ENCODE data around the gene MLLT6.

MLLT6 gene

GRCh38 chr17:38687286-38687685 lies 17.8 kb upstream of the MLLT6 start:
- ChIA-PET POLR2A (no interaction called here), CTCF (interaction anchor here (0.6 to 3.4 kb wide), 7 partner anchors 10 to 54 kb away, joined by 3 to 15 read pairs (median 6); partner anchors contain the start of genes EPOP and MLLT6)
- H3K4me3 ChIP-seq (ENCODE audit: low read depth, low read length), result no peak overlapping the region
- DNase-seq (ENCODE audit: low read depth, low spot score), result no peak
- TF ChIP-seq CTCF (IDR thresholded peaks at IDR 0.05; ENCODE audit: insufficient read depth, low read length, missing control alignments), result no peak

- CTCF ChIA-PET, result interaction anchor here (1.4 to 3.4 kb wide), 3 partner anchors 12 to 23 kb away, joined by 4 to 10 read pairs (median 10); no protein-coding TSS in a partner anchor
- POLR2A ChIA-PET, result no interaction called here
- TF ChIP-seq CTCF (IDR thresholded peaks at IDR 0.05; ENCODE audit: insufficient read depth, low read length, missing control alignments), result no peak
- no peak for DNase-seq (ENCODE audit: low read depth, low spot score)
- no peak overlapping the region for H3K4me3 ChIP-seq (ENCODE audit: low read depth, low read length)
Measured at GRCh38 chr17:38690386-38690785, 14.7 kb upstream of the MLLT6 start.

- CTCF ChIA-PET, result interaction anchor here (1.0 to 1.7 kb wide), 4 partner anchors 13 to 109 kb away, joined by 3 to 10 read pairs (median 4); no protein-coding TSS in a partner anchor
- TF ChIP-seq CTCF (IDR thresholded peaks at IDR 0.05; ENCODE audit: insufficient read depth, low read length, missing control alignments), result no peak
- H3K4me3 ChIP-seq (ENCODE audit: low read depth, low read length), result no peak overlapping the region
- no peak for DNase-seq (ENCODE audit: low read depth, low spot score)
- POLR2A ChIA-PET, result no interaction called here
Measured at GRCh38 chr17:38691154-38691553, 13.9 kb upstream of the MLLT6 start.

GRCh38 chr17:38693700-38694329 lies 11.3 kb upstream of the MLLT6 start:
- no peak overlapping the region for H3K4me3 ChIP-seq (ENCODE audit: low read depth, low read length)
- no peak for TF ChIP-seq CTCF (IDR thresholded peaks at IDR 0.05; ENCODE audit: insufficient read depth, low read length, missing control alignments)
- ChIA-PET POLR2A (no interaction called here), CTCF (interaction anchor here (1.2 to 1.5 kb wide), 2 partner anchors 8 to 26 kb away, joined by 3 to 4 read pairs; no protein-coding TSS in a partner anchor)
- DNase-seq (ENCODE audit: low read depth, low spot score), result no peak

GRCh38 chr17:38697061-38697820 lies 7.8 kb upstream of the MLLT6 start:
- no peak overlapping the region for H3K4me3 ChIP-seq (ENCODE audit: low read depth, low read length)
- no peak for TF ChIP-seq CTCF (IDR thresholded peaks at IDR 0.05; ENCODE audit: insufficient read depth, low read length, missing control alignments)
- DNase-seq (ENCODE audit: low read depth, low spot score), result no peak
- POLR2A ChIA-PET, result no interaction called here
- CTCF ChIA-PET, result interaction anchor here (1.0 to 1.5 kb wide), 4 partner anchors 10 to 28 kb away, joined by 3 to 6 read pairs (median 4); no protein-coding TSS in a partner anchor

GRCh38 chr17:38698760-38699159 lies 6.3 kb upstream of the MLLT6 start:
- CTCF ChIA-PET, result interaction anchor here (1.5 kb wide), 1 partner anchor 22 kb away, joined by 3 read pairs; no protein-coding TSS in a partner anchor
- POLR2A ChIA-PET, result no interaction called here
- no peak for TF ChIP-seq CTCF (IDR thresholded peaks at IDR 0.05; ENCODE audit: insufficient read depth, low read length, missing control alignments)

More at GRCh38 chr17:38698760-38699159, 6.3 kb upstream of the MLLT6 start:
- H3K4me3 ChIP-seq (ENCODE audit: low read depth, low read length), result no peak overlapping the region
- DNase-seq (ENCODE audit: low read depth, low spot score), result no peak

All from AG04449 (cell line).